ENCODE results near the gene WDR86. TPM values are rescaled to one million over a fixed set of nuclear protein-coding genes. Genes with fewer than 3 reads are reported as not detected.
A peak's percentile ranks its signal among the peaks of the same experiment; 100 is the strongest.

WDR86 gene
- total and polyA plus RNA-seq, 2 of the 8 experiments (the other 6 are each of a cell fraction or from before 2014, with no cell fraction given), result 12.7 to 15.8 TPM

DNA sequence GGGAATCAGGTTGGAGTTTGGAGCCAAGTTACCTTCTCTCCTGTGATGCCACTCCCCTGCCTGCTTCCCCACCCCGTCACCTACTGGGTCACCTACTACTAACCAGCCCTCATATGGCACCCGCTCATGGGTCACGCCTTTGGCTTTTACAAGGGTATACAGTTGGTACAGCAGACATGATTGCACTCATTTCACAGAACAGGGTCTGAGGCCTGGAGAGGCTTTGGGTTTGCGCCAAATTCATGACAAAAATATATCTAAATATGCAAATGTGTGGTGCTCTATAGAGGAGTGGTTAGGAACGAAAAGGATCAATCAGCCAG is 19.4 kb upstream of the WDR86 start:
- Histone ChIP-seq H2AK5ac (ENCODE audit: low read depth, low read length) (no peak overlapping the region; the same call in 1 of the 2 replicates), H2BK12ac (ENCODE audit: low read depth, low read length) (peak overlapping the region; percentile 35; the same call in 1 of the 2 replicates), H3K14ac (ENCODE audit: insufficient read length) (no peak overlapping the region), H2BK20ac (ENCODE audit: low read length) (no peak overlapping the region), H2AFZ (ENCODE audit: low read length) (no peak overlapping the region), H3K18ac (ENCODE audit: extremely low read depth, low read length) (no peak overlapping the region; the same call in 1 of the 2 replicates), H3K23ac (ENCODE audit: insufficient read length) (no peak overlapping the region), H3K4me3 (ENCODE audit: extremely low read depth in 1 of 4, insufficient read depth in 2 of 4, low read depth in 3 of 4, low read length in 4 of 4) (no peak overlapping the region), H3K36me3 (ENCODE audit: control insufficient read depth in 2 of 4, insufficient read depth in 4 of 4, low read length in 3 of 4) (no peaks in the 10 kb centered on the region), H2BK5ac (ENCODE audit: low read depth, low read length) (no peak overlapping the region), H3K9ac (replicated peaks in 1 of 4; ENCODE audit: extremely low read depth in 1 of 4, low read depth in 3 of 4, low read length in 3 of 4) (no peak overlapping the region), H3K4me2 (ENCODE audit: insufficient read depth in 1 of 2, low read depth in 2 of 2, low read length in 2 of 2) (no peak overlapping the region), H2BK15ac (ENCODE audit: low read length) (peak overlapping the region; percentile 54; the same call in 1 of the 2 replicates), H3K27ac (ENCODE audit: low read depth, low read length) (no peak overlapping the region), H4K8ac (ENCODE audit: extremely low read depth, insufficient read depth, low read length) (no peak overlapping the region), H4K91ac (replicated peaks; ENCODE audit: insufficient read length, low read length) (peak overlapping the region; percentile 13), H3K79me1 (ENCODE audit: low read depth, low read length) (no peaks in the 10 kb centered on the region; the same call in 1 of the 2 replicates), H2BK120ac (replicated peaks; ENCODE audit: low read depth, low read length) (no peak overlapping the region), H3K56ac (replicated peaks; ENCODE audit: insufficient read length, low read depth, low read length) (peak overlapping the region; percentile 33), H3K79me2 (ENCODE audit: control insufficient read depth in 1 of 2, insufficient read depth in 2 of 2, low read length in 2 of 2) (no peaks in the 10 kb centered on the region), H4K5ac (ENCODE audit: insufficient read length, low read depth, low read length) (no peak overlapping the region), H3K4me1 (replicated peaks in 1 of 4; ENCODE audit: control insufficient read depth in 3 of 4, insufficient read depth in 4 of 4, low read length in 3 of 4) (peaks cover 5 to 20% (median 11%) of the 10 kb centered on the region in 4 experiments), H3K9me3 (ENCODE audit: insufficient read depth in 2 of 2, low read depth in 1 of 2, low read length in 1 of 2) (no peaks in the 10 kb centered on the region), H3K27me3 (replicated peaks in 1 of 4; ENCODE audit: control insufficient read depth in 3 of 4, extremely low read depth in 1 of 4, insufficient read depth in 3 of 4, low read length in 3 of 4) (no peaks in the 10 kb centered on the region), H3K23me2 (ENCODE audit: low read depth, low read length) (no peaks in the 10 kb centered on the region), H4K20me1 (replicated peaks in 1 of 2; ENCODE audit: control insufficient read depth in 1 of 2, insufficient read depth in 2 of 2, low read length in 2 of 2) (no peaks in the 10 kb centered on the region), H3K4ac (replicated peaks; ENCODE audit: insufficient read length, low read depth, low read length) (no peak overlapping the region)
- ChIA-PET CTCF (ENCODE audit: partially characterized antibody) (interaction anchor here (1.4 to 2.2 kb wide), 4 partner anchors 8 to 20 kb away, joined by 4 to 6 read pairs (median 4); no protein-coding TSS in a partner anchor), POLR2A (ENCODE audit: partially characterized antibody) (no interaction called here)
- 88% methylated on average over 5 of the region's 5 CpGs; no CpG with 5 or more reads in 1 of the 2 experiments for WGBS, 2 experiments (ENCODE audit: extremely low coverage in 1 of 2, insufficient coverage in 1 of 2, insufficient read length in 1 of 2, insufficient replicate concordance in 2 of 2, low coverage in 1 of 2, low lambda C conversion rate in 2 of 2, missing lambda C conversion rate in 1 of 2)
- no peak for DNase-seq (ENCODE audit: low read depth in 1 of 2, low spot score in 2 of 2)
- FAIRE-seq, result no peak
- TF ChIP-seq POLR2AphosphoS5 (IDR thresholded peaks at IDR 0.05; ENCODE audit: low read depth, low read length), result no peak
- TF ChIP-seq BRCA1 (IDR thresholded peaks at IDR 0.05; ENCODE audit: low read depth, low read length), result no peak
